ENCODE results near the gene INTS15.

The INTS15 gene

DNA sequence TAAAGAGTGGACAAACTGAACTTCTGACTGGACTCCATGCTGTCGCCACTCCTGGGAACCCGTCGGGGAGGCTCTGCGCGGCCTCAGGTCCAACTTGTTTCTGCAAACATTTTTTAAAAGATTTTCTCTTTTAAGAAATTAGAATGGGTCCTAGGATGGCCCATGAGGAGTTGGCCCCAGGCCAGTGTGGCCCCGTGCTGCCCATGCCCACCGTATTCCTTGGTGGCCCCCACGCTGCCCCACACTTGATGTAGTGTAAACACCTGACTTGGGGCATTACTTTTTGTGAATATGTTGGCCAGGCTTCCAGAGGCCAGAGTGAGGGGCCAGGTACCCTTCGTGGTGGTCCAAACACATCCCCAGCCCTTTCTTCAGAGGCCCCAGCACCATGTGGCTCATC, 66.6 kb downstream of the INTS15 start:
- Histone ChIP-seq H3K9me3 (ENCODE audit: severe bottlenecking) (no peaks in the 10 kb centered on the region), H3K4me1 (ENCODE audit: insufficient read depth, poor library complexity, severe bottlenecking) (no peaks in the 10 kb centered on the region), H3K27ac (ENCODE audit: poor library complexity, severe bottlenecking) (no peak overlapping the region), H3K36me3 (ENCODE audit: low read depth) (peaks cover 9% of the 10 kb centered on the region), H3K4me3 (ENCODE audit: severe bottlenecking) (no peak overlapping the region), H3K27me3 (ENCODE audit: insufficient read depth, poor library complexity, severe bottlenecking) (no peaks in the 10 kb centered on the region)
- DNase-seq (ENCODE audit: low spot score), result no peak
- no peak for TF ChIP-seq CTCF (IDR thresholded peaks at IDR 0.05; ENCODE audit: poor library complexity, severe bottlenecking)
- no peak for ATAC-seq (ENCODE audit: low read depth)

Data from RWPE2 (cell line).